NCI-H82 treated with DMSO at 0.1 percent for 48 hours (cell line): Measurements from ENCODE around the gene PHLDA2.

Experiments
- DNase-seq: peaks from one replicate; lab custom pipeline; 2025; ENCODE audit not compliant: unreplicated experiment; lab: John Stamatoyannopoulos, UW

The PHLDA2 gene

GRCh38 chr11:2898366-2899079, 30.7 kb downstream of the PHLDA2 start:
- no peak for DNase-seq

- DNase-seq: no peak
Measured at GRCh38 chr11:2897048-2897447, 32.2 kb downstream of the PHLDA2 start.

GRCh38 chr11:2896047-2896446, 33.2 kb downstream of the PHLDA2 start:
- DNase-seq: no peak

GRCh38 chr11:2893935-2894334, 35.3 kb downstream of the PHLDA2 start:
- DNase-seq: no peak

GRCh38 chr11:2892967-2893528, 36.2 kb downstream of the PHLDA2 start:
- DNase-seq: no peak

GRCh38 chr11:2892215-2892966, 36.8 kb downstream of the PHLDA2 start:
- peak; percentile 1 for DNase-seq

- no peak for DNase-seq
Measured at GRCh38 chr11:2891326-2892214, 37.6 kb downstream of the PHLDA2 start.

GRCh38 chr11:2890466-2891294, 38.5 kb downstream of the PHLDA2 start:
- DNase-seq: no peak

GRCh38 chr11:2889362-2890273, 39.6 kb downstream of the PHLDA2 start:
- no peak for DNase-seq

- peak; percentile 31 for DNase-seq
Measured at GRCh38 chr11:2888266-2888968, 40.8 kb downstream of the PHLDA2 start.

GRCh38 chr11:2887515-2888195, 41.6 kb downstream of the PHLDA2 start:
- no peak for DNase-seq

GRCh38 chr11:2886936-2887335, 42.3 kb downstream of the PHLDA2 start:
- DNase-seq: no peak

GRCh38 chr11:2886191-2886894, 42.9 kb downstream of the PHLDA2 start:
- no peak for DNase-seq

- DNase-seq: peak; percentile 46
Measured at GRCh38 chr11:2885678-2886081, 43.5 kb downstream of the PHLDA2 start, which contains the start of gene CDKN1C. CDKN1C (minus strand) TSS chr11:2885775; CDS start chr11:2885456, 319 bp downstream.

- no peak for DNase-seq
Measured at GRCh38 chr11:2885017-2885677, 44.1 kb downstream of the PHLDA2 start.

GRCh38 chr11:2883979-2884815, 45.0 kb downstream of the PHLDA2 start:
- no peak for DNase-seq
